Measurements from ENCODE around the gene CLCN1.

The CLCN1 gene

GRCh38 chr7:143367972-143368371 lies 52.1 kb downstream of the CLCN1 start:
- no peak for DNase-seq (ENCODE audit: extremely low read depth, low read depth)
- no peak for TF ChIP-seq CTCF (IDR thresholded peaks at IDR 0.05; ENCODE audit: low read depth, low read length)

- DNase-seq (ENCODE audit: extremely low read depth, low read depth) = no peak
Measured at GRCh38 chr7:143368387-143368786, 52.5 kb downstream of the CLCN1 start.

GRCh38 chr7:143369678-143370651 lies 54.1 kb downstream of the CLCN1 start:
- TF ChIP-seq CTCF (IDR thresholded peaks at IDR 0.05; ENCODE audit: low read depth, low read length) = no peak
- no peak for DNase-seq (ENCODE audit: extremely low read depth, low read depth)

More at GRCh38 chr7:143368387-143368786, 52.5 kb downstream of the CLCN1 start:
- no peak for TF ChIP-seq CTCF (IDR thresholded peaks at IDR 0.05; ENCODE audit: low read depth, low read length)

- no peak for DNase-seq (ENCODE audit: extremely low read depth, low read depth)
- no peak for TF ChIP-seq CTCF (IDR thresholded peaks at IDR 0.05; ENCODE audit: low read depth, low read length)
Measured at GRCh38 chr7:143372070-143372469, 56.2 kb downstream of the CLCN1 start.

- no peak for DNase-seq (ENCODE audit: extremely low read depth, low read depth)
- TF ChIP-seq CTCF (IDR thresholded peaks at IDR 0.05; ENCODE audit: low read depth, low read length) = no peak
Measured at GRCh38 chr7:143373255-143373794, 57.4 kb downstream of the CLCN1 start.

GRCh38 chr7:143374561-143374960 lies 58.6 kb downstream of the CLCN1 start:
- no peak for DNase-seq (ENCODE audit: extremely low read depth, low read depth)
- TF ChIP-seq CTCF (IDR thresholded peaks at IDR 0.05; ENCODE audit: low read depth, low read length) = no peak
